DMS53 (cell line): Measurements from ENCODE around the gene CALML4.
"Not testable (repeated sequence)": the region's sequence is repeated elsewhere in the genome, so short reads cannot be mapped to it uniquely, and the experiment has no call there.

ENCODE experiments used
- DNase-seq: peaks from one replicate; lab custom pipeline; 2025; lab: John Stamatoyannopoulos, UW

The CALML4 gene

DNA sequence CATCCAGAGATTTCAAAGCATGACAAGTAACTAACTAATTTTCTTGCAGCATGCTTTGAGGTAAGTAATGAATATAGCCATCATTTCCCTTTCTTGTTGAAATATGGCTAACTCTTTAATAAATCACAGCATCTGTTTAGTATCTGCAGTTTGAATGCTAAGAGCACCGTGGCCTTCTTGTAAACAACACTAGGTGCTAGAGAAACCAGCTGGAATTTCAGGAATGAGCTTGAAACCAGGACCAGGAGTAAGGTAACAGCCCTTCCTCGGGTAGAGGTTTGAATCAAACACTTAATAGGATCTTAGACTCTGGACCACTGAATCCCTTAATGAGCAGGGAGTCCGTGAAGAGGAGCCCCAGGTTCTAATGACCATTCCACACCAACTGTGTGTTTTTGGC, 13.6 kb downstream of the CALML4 start:
- DNase-seq, result no peak

DNA sequence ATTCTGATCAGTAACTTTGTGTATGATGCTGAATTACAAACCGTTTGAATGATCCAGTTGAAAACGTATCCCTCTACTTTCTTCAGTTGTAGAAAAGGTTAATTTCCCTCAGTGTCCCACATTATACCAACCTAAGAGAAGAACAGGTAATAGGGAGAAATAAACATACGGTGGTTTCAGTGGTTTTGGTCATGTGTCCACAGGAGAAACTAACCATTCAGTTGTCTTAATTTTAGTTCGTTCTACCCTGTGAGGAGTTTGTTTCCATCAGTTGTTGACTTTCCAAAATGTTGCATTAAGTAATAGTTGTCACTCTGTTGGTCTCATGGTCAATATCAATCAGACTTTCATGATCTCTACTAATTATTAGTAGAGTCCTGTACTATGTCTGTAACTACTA, 15.1 kb downstream of the CALML4 start:
- DNase-seq, result no peak

- no peak for DNase-seq
Observed at GRCh38 chr15:68188647-68189046, 16.5 kb downstream of the CALML4 start.

DNA sequence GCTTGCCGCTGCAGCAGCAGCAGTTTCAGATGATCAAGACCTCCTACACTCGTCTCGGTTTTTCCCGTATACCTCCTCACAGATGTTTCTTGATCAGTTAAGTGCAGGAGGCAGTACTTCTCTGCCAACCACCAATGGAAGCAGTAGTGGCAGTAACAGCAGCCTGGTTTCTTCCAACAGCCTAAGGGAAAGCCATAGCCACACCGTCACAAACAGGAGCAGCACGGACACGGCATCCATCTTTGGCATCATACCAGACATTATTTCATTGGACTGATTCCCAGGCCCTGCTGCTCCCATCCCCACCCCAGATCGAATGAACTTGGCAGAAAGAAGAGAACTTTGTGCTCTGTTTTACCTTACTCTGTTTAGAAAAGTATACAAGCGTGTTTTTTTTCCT, 17.6 kb downstream of the CALML4 start:
- DNase-seq, result no peak

- DNase-seq, result no peak
Observed at GRCh38 chr15:68186671-68187397, 18.3 kb downstream of the CALML4 start.

DNA sequence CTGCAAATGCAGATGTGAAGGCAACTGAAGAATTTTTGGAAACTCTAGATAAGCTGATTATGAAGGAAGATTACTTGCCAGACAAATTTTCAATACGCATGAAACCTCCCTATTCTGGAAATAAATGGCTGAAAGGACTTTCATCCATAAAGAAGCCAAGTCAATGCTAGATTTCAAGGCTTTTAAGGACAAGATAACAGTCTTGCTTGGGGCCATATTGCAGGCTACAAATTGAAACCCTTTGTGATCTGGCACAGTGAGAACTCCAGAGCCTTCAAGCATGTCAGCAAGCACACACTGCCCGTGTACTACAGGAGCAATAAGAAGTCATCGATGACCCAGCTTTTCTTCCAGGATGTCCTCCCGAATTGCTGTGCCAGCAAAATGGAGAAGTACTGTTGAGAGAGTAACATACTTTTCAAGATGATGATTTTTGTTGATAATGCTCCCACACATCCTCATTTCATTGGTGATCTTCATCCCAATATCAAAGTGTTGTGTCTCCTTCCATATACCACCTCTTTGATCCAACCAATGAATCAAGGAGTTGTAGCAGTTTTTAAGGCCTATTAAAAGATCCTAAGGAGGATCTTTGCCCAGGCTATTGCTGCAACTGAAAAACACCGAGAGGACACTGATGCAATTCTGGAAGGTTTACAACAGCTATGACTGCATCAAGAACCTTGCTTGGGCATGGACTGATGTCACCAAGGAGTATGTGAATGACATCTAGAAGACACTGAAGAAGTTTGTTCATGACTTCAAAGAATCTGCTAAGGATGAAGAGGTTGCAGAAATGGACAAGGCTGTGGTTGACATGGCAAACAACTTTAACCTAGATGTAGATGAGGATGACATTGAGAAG, 20.3 kb downstream of the CALML4 start:
- no peak for DNase-seq

GRCh38 chr15:68183616-68184315, 21.4 kb downstream of the CALML4 start:
- DNase-seq, result no peak

DNA sequence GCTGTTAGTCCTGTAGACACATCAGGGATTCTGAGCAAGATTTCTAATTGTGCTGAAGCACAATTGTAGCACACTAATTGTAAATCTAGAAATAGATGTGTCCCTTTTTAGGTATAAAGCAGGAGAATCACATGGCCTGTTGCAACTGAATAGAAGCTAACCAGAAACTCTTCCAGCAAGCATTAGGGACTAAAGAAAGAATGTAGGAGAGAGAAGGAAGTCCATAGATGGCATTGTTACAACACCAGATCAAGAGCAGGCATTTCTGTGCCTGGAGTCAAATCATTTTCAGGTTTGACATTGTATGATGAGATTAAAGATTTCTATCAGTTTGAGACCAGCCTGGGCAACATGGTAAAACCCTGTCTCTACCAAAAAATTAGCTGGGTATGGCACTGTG, 27.4 kb downstream of the CALML4 start:
- DNase-seq, result no peak

DNA sequence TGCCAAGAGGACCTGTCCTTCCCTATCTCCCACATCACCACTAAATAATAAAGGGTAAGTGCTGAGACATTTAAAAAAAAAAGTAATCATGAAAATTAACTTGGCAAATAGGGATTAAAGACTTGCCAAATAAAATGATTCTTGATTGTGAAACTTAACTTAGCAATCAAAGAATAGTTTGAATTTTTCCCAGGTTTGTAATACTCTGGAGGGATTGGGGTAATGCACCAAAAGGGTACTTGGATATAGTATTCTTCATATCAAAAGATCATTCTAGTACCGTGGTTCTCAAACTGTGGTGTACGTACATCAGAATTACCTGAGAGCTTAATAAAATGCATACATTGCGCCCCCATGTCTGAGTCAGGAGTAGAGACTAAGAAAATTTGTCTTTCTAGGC, 28.5 kb downstream of the CALML4 start:
- DNase-seq, result no peak

DNA sequence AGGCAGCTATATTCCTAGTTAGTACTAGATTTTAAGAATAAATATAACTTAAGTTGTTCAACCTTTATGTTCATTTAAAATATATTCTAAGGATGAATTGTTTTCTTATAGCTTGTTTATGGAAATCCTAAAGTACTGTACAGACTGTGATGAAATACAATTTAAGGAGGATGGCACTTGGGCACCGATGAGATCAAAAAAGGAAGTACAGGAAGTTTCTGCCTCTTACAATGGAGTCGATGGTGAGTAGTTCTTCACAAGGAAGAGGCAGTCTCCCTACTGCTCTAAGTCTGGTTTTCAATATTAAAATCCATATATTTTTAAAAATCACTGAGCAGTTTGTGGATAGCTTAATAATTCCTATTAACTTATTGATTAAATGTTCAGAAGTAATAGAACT, 29.6 kb downstream of the CALML4 start:
- no peak for DNase-seq

GRCh38 chr15:68173119-68173518, 32.0 kb downstream of the CALML4 start:
- no peak for DNase-seq

GRCh38 chr15:68172037-68172436, 33.1 kb downstream of the CALML4 start:
- DNase-seq, result not testable (repeated sequence)

GRCh38 chr15:68166847-68167246, 38.3 kb downstream of the CALML4 start:
- no peak for DNase-seq

DNA sequence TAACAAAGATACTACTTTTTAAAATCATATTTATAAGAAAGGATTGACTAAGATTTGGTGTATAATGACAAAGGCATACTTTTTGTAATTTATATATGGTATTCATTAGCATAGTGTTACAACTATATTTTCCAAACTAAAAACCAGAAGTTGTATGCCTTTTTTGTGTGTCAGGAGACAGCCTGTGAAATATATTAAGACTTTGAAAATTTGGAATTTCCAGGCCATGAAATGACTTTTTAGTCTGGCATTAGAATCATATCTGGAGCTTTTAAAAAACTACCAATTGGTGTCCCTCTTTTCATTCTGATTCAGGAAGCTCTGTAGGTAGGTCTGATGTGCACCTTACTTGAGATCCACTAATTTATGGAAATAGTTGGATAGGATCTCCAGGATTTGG, 41.9 kb downstream of the CALML4 start:
- DNase-seq, result no peak

GRCh38 chr15:68158046-68158628, 47.0 kb downstream of the CALML4 start:
- no peak for DNase-seq

- no peak for DNase-seq
Observed at GRCh38 chr15:68157074-68157473, 48.1 kb downstream of the CALML4 start.

- peak; percentile 75 for DNase-seq
Observed at GRCh38 chr15:68154923-68155559, 50.1 kb downstream of the CALML4 start.

DNA sequence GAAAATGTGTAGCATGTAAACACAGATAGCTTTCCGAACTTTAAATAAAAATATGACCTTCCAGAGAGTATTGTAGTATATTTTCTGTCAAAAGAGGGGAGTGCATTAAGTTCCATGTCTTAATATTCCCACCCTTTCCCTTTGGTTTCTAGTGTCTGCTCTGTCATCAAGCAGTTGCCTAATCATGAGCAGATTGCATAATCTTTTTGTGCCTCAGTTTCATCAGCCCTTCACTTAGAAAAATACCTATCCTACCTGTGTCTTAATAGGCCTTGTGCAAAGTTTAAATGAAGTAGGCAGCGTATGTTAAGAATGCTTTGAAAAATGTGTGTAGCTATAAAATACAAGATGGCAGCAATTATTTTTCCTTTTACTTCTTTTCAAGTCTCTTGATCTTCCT, 52.8 kb downstream of the CALML4 start:
- no peak for DNase-seq

DNA sequence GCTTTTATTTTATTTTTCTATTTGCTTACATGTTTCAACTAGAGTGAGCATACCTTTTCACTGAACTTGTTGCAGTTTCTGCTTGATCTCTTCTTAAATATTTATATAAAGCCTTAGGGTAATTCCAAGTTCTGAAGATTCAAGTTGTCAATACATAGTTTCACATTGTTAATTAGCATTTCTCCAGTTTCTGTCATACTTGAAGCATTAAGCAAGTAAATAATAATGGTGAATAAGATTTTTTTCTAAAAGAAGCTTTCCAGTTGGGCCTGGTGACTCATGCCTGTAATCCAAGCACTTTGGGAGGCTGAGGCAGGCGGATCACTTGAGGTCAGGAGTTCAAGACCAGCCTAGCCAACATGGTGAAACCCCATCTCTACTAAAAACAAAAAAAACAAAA, 53.9 kb downstream of the CALML4 start:
- DNase-seq, result no peak

GRCh38 chr15:68150187-68150586, 54.9 kb downstream of the CALML4 start:
- no peak for DNase-seq

DNA sequence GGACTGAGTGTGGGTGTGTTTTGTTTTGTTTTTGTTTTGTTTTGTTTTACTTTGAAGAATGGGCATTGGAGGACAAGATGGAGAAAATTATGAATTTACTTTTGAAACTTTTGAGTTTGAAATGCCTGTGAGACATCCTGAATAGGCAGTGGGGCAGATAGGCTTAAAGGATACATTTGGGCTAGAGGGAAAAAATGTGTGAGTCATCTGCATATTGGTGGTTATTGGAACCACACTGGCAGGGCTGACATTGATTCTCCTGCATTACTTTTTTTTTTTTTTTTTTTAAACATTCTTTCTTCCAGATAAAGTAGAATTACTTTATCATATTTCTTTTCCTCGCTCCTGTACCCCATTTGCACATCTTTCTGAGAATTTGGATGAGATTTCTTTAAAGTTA, 56.1 kb downstream of the CALML4 start:
- no peak for DNase-seq

DNA sequence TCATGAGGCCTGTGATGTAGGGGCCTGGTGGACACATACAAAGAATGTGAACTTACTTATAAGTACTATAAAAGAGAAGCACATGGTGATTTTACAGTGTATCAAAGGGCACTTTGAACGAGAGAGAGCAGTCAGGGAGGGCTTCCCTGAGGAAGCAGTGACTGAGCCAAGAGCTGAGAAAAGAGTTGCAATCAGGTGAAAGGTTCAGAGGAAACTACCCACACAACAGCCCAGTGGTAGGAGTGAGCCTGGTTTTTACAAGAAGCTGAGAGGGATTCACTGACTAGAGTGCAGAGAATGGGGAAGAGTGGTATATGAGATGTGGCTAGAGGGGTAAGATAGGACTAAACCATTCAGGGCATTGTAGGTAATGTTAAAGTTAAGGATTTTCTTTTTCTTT, 57.1 kb downstream of the CALML4 start:
- DNase-seq, result no peak
